ENCODE data around the gene KREMEN2.

KREMEN2 gene

GRCh38 chr16:2956579-2956956 is 7.5 kb upstream of the KREMEN2 start:
- in situ Hi-C loops (cut with MboI; ENCODE audit: low sequenced_read_pairs, unreplicated experiment), result no loop called here
- TF ChIP-seq CTCF (IDR thresholded peaks at IDR 0.05; ENCODE audit: borderline replicate concordance, control extremely low read depth, extremely low read depth, insufficient read depth, missing control alignments), result no peak

GRCh38 chr16:2959206-2959605 is 4.9 kb upstream of the KREMEN2 start:
- in situ Hi-C loops (cut with MboI; ENCODE audit: low sequenced_read_pairs, unreplicated experiment), result no loop called here
- DNase-seq (ENCODE audit: low spot score), result no peak
- no peak for TF ChIP-seq CTCF (IDR thresholded peaks at IDR 0.05; ENCODE audit: borderline replicate concordance, control extremely low read depth, extremely low read depth, insufficient read depth, missing control alignments)

More at GRCh38 chr16:2956579-2956956, 7.5 kb upstream of the KREMEN2 start:
- DNase-seq (ENCODE audit: low spot score), result no peak

GRCh38 chr16:2960183-2961010 is 3.7 kb upstream of the KREMEN2 start:
- no peak for TF ChIP-seq CTCF (IDR thresholded peaks at IDR 0.05; ENCODE audit: borderline replicate concordance, control extremely low read depth, extremely low read depth, insufficient read depth, missing control alignments)
- in situ Hi-C loops (cut with MboI; ENCODE audit: low sequenced_read_pairs, unreplicated experiment), result no loop called here
- no peak for DNase-seq (ENCODE audit: low spot score)

GRCh38 chr16:2962334-2963073 is 1.6 kb upstream of the KREMEN2 start:
- no peak for TF ChIP-seq CTCF (IDR thresholded peaks at IDR 0.05; ENCODE audit: borderline replicate concordance, control extremely low read depth, extremely low read depth, insufficient read depth, missing control alignments)
- in situ Hi-C loops (cut with MboI; ENCODE audit: low sequenced_read_pairs, unreplicated experiment), result no loop called here
- no peak for DNase-seq (ENCODE audit: low spot score)

- TF ChIP-seq CTCF (IDR thresholded peaks at IDR 0.05; ENCODE audit: borderline replicate concordance, control extremely low read depth, extremely low read depth, insufficient read depth, missing control alignments), result no peak
- DNase-seq (ENCODE audit: low spot score), result peak; percentile 65
- in situ Hi-C loops (cut with MboI; ENCODE audit: low sequenced_read_pairs, unreplicated experiment), result no loop called here
Measured at GRCh38 chr16:2963074-2963722, 877 bp upstream of the KREMEN2 start.

GRCh38 chr16:2964475-2965336 is 631 bp downstream of the KREMEN2 start:
- no peak for TF ChIP-seq CTCF (IDR thresholded peaks at IDR 0.05; ENCODE audit: borderline replicate concordance, control extremely low read depth, extremely low read depth, insufficient read depth, missing control alignments)
- DNase-seq (ENCODE audit: low spot score), result peak; percentile 92
- in situ Hi-C loops (cut with MboI; ENCODE audit: low sequenced_read_pairs, unreplicated experiment), result no loop called here
